Sigmoid colon (tissue), 4 donors: ENCODE data around the gene PARD3.

Source experiments
- EP300 ChIP-seq, 4 donors: sonication (generic); formaldehyde crosslinking; IDR thresholded peaks; one replicate each; pipeline ENCODE4 v1.6.1; 2017; ENCODE audit warnings: antibody characterized with exemption in 4 of 4
- POLR2A ChIP-seq, 2 donors: fragments of 450-650 bp; IDR thresholded peaks; one replicate each; pipeline ENCODE4 v1.6.1; 2016; ENCODE audit warnings: antibody characterized with exemption in 2 of 2, mild to moderate bottlenecking in 2 of 2, moderate library complexity in 2 of 2
- POLR2AphosphoS5 ChIP-seq, 4 donors: sonication (generic); formaldehyde crosslinking; IDR thresholded peaks; one replicate each; pipeline ENCODE4 v1.6.1; 2017; ENCODE audit warnings: antibody characterized with exemption in 4 of 4
- TF ChIP-seq, protein P1 (sequence below), 4 experiments: fragments of 450-650 bp in 3 of 4; fragments of 200-600 bp in 1 of 4; IDR thresholded peaks; one replicate each; pipeline ENCODE4 v1.5.1; 2016 to 2019; ENCODE audit warnings: antibody characterized with exemption in 4 of 4, mild to moderate bottlenecking in 3 of 4, moderate library complexity in 2 of 4

GRCh38 chr10:34254596-34254995 is 560.5 kb downstream of the PARD3 start:
- TF ChIP-seq, protein P1, sequence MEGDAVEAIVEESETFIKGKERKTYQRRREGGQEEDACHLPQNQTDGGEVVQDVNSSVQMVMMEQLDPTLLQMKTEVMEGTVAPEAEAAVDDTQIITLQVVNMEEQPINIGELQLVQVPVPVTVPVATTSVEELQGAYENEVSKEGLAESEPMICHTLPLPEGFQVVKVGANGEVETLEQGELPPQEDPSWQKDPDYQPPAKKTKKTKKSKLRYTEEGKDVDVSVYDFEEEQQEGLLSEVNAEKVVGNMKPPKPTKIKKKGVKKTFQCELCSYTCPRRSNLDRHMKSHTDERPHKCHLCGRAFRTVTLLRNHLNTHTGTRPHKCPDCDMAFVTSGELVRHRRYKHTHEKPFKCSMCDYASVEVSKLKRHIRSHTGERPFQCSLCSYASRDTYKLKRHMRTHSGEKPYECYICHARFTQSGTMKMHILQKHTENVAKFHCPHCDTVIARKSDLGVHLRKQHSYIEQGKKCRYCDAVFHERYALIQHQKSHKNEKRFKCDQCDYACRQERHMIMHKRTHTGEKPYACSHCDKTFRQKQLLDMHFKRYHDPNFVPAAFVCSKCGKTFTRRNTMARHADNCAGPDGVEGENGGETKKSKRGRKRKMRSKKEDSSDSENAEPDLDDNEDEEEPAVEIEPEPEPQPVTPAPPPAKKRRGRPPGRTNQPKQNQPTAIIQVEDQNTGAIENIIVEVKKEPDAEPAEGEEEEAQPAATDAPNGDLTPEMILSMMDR (IDR thresholded peaks at IDR 0.05), result no peak
- no peak for TF ChIP-seq EP300 (IDR thresholded peaks at IDR 0.05)
- TF ChIP-seq POLR2AphosphoS5 (IDR thresholded peaks at IDR 0.05), result no peak
- TF ChIP-seq POLR2A (IDR thresholded peaks at IDR 0.05), result no peak
